ENCODE data around the gene LAMC1. TPM values are rescaled to one million over a fixed set of nuclear protein-coding genes. Genes with fewer than 3 reads are reported as not detected.

The LAMC1 gene
- total RNA-seq, 2 donors from 2014 or later: 273 to 362 TPM

- Histone ChIP-seq H3K9me3 (no peaks in the 10 kb centered on the region), H3K4me1 (ENCODE audit: control insufficient read depth in 1 of 2, low read depth in 2 of 2) (peaks cover 21 to 66% of the 10 kb centered on the region in 2 donors), H3K36me3 (no peaks in the 10 kb centered on the region), H3K4me3 (no peak overlapping the region), H3K27ac (no peak overlapping the region), H3K27me3 (replicated peaks; ENCODE audit: insufficient read depth) (no peaks in the 10 kb centered on the region)
- DNase-seq (ENCODE audit: low spot score) (no peak), ATAC-seq (ENCODE audit: insufficient number of reproducible peaks, low FRiP score, low read depth) (no peak)
- no peak for TF ChIP-seq CTCF (IDR thresholded peaks at IDR 0.05)
Observed at GRCh38 chr1:183100361-183100974, 77.2 kb downstream of the LAMC1 start.

DNA sequence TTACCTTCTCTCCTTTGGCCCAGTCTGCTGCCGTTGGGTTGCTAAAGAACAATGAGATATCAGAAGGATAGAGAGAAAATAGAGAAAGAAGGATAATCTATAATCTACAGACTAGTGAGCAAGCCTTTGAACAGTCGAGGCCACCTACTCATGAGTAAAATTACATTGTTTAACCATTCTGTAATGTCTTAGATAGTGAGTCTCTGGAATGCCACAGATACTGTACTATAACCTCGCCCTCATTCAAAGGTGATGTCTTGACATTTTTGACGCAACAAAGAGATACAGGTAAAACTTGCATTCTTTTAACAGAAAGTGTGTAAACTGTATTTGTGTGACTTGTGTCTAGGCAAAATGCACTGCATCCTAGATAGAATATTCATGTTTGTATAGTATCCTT, 77.9 kb downstream of the LAMC1 start:
- no peaks in the 10 kb centered on the region for H3K9me3 ChIP-seq
- H3K4me1 ChIP-seq (ENCODE audit: control insufficient read depth in 1 of 2, low read depth in 2 of 2): peaks cover 27 to 73% of the 10 kb centered on the region in 2 donors
- H3K4me3 ChIP-seq: no peak overlapping the region
- no peaks in the 10 kb centered on the region for H3K36me3 ChIP-seq
- ATAC-seq (ENCODE audit: insufficient number of reproducible peaks, low FRiP score, low read depth) (no peak), DNase-seq (ENCODE audit: low spot score) (no peak)
- H3K27me3 ChIP-seq (replicated peaks; ENCODE audit: insufficient read depth): no peaks in the 10 kb centered on the region
- TF ChIP-seq CTCF (IDR thresholded peaks at IDR 0.05): no peak
- H3K27ac ChIP-seq: no peak overlapping the region

DNA sequence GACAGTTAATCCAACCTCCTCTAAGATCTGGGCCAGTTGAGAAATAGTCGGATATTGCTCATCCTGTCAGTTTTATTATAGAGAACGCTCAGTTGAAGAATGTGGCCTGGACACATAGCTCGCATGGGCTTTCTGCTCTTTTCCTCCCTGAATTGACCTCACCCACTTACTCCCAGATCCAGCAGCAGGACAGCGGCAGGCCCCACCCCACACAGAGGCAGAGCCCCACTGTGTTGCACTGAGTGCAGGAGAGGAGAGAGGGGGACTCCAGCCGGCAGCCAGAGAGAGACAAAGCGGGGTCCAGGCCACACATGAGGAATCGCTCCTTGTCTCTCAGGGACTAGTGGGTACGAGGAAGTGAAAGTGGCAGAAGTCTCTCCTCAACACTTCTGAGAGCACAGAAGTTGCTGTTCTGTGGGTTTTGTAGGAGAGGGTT, 78.6 kb downstream of the LAMC1 start:
- no peak for DNase-seq (ENCODE audit: low spot score)
- no peaks in the 10 kb centered on the region for H3K36me3 ChIP-seq
- H3K27ac ChIP-seq: no peak overlapping the region
- H3K27me3 ChIP-seq (replicated peaks; ENCODE audit: insufficient read depth): no peaks in the 10 kb centered on the region
- H3K9me3 ChIP-seq: no peaks in the 10 kb centered on the region
- H3K4me1 ChIP-seq (ENCODE audit: control insufficient read depth in 1 of 2, low read depth in 2 of 2): peaks cover 21 to 74% of the 10 kb centered on the region in 2 donors
- TF ChIP-seq CTCF (IDR thresholded peaks at IDR 0.05): no peak
- no peak overlapping the region for H3K4me3 ChIP-seq
- no peak for ATAC-seq (ENCODE audit: insufficient number of reproducible peaks, low FRiP score, low read depth)

- no peak overlapping the region for H3K27ac ChIP-seq
- no peak for ATAC-seq (ENCODE audit: insufficient number of reproducible peaks, low FRiP score, low read depth)
Observed at GRCh38 chr1:183103147-183103546, 79.9 kb downstream of the LAMC1 start.

DNA sequence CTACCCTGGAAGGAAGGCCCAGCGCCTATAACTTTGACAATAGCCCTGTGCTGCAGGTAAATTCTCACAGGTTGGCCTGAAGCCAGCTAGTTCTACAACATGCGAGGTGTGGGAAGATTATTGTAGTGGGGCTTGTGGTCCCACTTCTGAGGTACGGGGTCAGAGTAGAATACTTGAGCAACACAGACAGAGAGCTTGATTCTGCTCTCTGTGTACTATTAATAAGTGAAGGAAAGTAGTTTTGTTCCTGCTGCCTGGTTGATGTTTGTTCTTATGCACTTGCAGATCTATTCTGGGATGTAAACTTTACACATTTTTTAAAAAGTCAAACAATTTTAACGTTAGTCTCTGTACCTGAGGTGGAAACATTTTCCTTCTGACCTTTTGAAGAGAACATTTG, 80.4 kb downstream of the LAMC1 start:
- no peak for DNase-seq (ENCODE audit: low spot score)
- H3K4me3 ChIP-seq: no peak overlapping the region
- TF ChIP-seq CTCF (IDR thresholded peaks at IDR 0.05): no peak
- no peak overlapping the region for H3K27ac ChIP-seq
- peaks cover 12 to 57% of the 10 kb centered on the region in 2 donors for H3K4me1 ChIP-seq (ENCODE audit: control insufficient read depth in 1 of 2, low read depth in 2 of 2)
- H3K9me3 ChIP-seq: no peaks in the 10 kb centered on the region
- no peak for ATAC-seq (ENCODE audit: insufficient number of reproducible peaks, low FRiP score, low read depth)
- H3K36me3 ChIP-seq: no peaks in the 10 kb centered on the region
- no peaks in the 10 kb centered on the region for H3K27me3 ChIP-seq (replicated peaks; ENCODE audit: insufficient read depth)

More at GRCh38 chr1:183103147-183103546, 79.9 kb downstream of the LAMC1 start:
- no peaks in the 10 kb centered on the region for H3K9me3 ChIP-seq
- H3K27me3 ChIP-seq (replicated peaks; ENCODE audit: insufficient read depth): no peaks in the 10 kb centered on the region
- H3K4me1 ChIP-seq (ENCODE audit: control insufficient read depth in 1 of 2, low read depth in 2 of 2): peaks cover 12 to 61% of the 10 kb centered on the region in 2 donors
- no peak for TF ChIP-seq CTCF (IDR thresholded peaks at IDR 0.05)
- no peak for DNase-seq (ENCODE audit: low spot score)
- H3K4me3 ChIP-seq: no peak overlapping the region
- no peaks in the 10 kb centered on the region for H3K36me3 ChIP-seq
